SK-N-SH treated with all-trans-retinoic acid at 6 μM for 48 hours (cell line): ENCODE data around the gene SFXN2.

ENCODE experiments used
- ARNTL ChIP-seq: fragments of 450-650 bp; formaldehyde crosslinking; IDR thresholded peaks from 2 replicates; pipeline ENCODE4 v1.5.0; 2020; ENCODE audit warnings: low read depth, mild to moderate bottlenecking, moderate library complexity, borderline replicate concordance
- BACH2 ChIP-seq: fragments of 250-450 bp; sonication (Bioruptor Pico); IDR thresholded peaks from 2 replicates; pipeline ENCODE4 v1.9.0; 2021; ENCODE audit warnings: mild to moderate bottlenecking, borderline replicate concordance
- CREB5 ChIP-seq: fragments of 250-450 bp; sonication (Bioruptor Pico); IDR thresholded peaks from 2 replicates; pipeline ENCODE4 v1.5.1; 2020; ENCODE audit warnings: low read depth, mild to moderate bottlenecking, moderate library complexity
- ESRRG ChIP-seq: fragments of 250-450 bp; sonication (Bioruptor Pico); IDR thresholded peaks from 2 replicates; pipeline ENCODE4 v1.6.1; 2021; ENCODE audit warnings: mild to moderate bottlenecking
- GLIS3 ChIP-seq: fragments of 250-450 bp; sonication (Bioruptor Pico); IDR thresholded peaks from 2 replicates; pipeline ENCODE4 v1.5.0; 2020; ENCODE audit warnings: mild to moderate bottlenecking, moderate library complexity
- OSR1 ChIP-seq: fragments of 250-450 bp; sonication (Bioruptor Pico); IDR thresholded peaks from 2 replicates; pipeline ENCODE4 v1.8.0; 2022; ENCODE audit warnings: moderate library complexity, mild to moderate bottlenecking, inconsistent platforms
- PPARA ChIP-seq: fragments of 250-450 bp; sonication (Bioruptor Pico); IDR thresholded peaks from 2 replicates; pipeline ENCODE4 v1.5.0; 2020; ENCODE audit warnings: mild to moderate bottlenecking, borderline replicate concordance
- RARB ChIP-seq: fragments of 250-450 bp; sonication (Bioruptor Pico); IDR thresholded peaks from 2 replicates; pipeline ENCODE4 v1.8.0; 2021; ENCODE audit warnings: mild to moderate bottlenecking, moderate library complexity
- TCF4 ChIP-seq: fragments of 250-450 bp; sonication (Bioruptor Pico); IDR thresholded peaks from 2 replicates; pipeline ENCODE4 v1.8.0; 2021; ENCODE audit warnings: mild to moderate bottlenecking, moderate library complexity, borderline replicate concordance
- TOX ChIP-seq: fragments of 250-450 bp; sonication (Bioruptor Pico); IDR thresholded peaks from 2 replicates; pipeline ENCODE4 v1.8.0; 2021; ENCODE audit warnings: mild to moderate bottlenecking, moderate library complexity, borderline replicate concordance
- ZFP3 ChIP-seq: fragments of 250-450 bp; sonication (Bioruptor Pico); IDR thresholded peaks from 2 replicates; pipeline ENCODE4 v1.5.0; 2020; ENCODE audit warnings: mild to moderate bottlenecking, moderate library complexity
- ZFP30 ChIP-seq: fragments of 450-650 bp; formaldehyde crosslinking; IDR thresholded peaks from 2 replicates; pipeline ENCODE4 v1.5.0; 2022; ENCODE audit warnings: mild to moderate bottlenecking, moderate library complexity

GRCh38 chr10:102675666-102676533 is 38.5 kb upstream of the SFXN2 start:
- TF ChIP-seq ZFP3 (no peak), OSR1 (CRISPR knock-in tag) (no peak), GLIS3 (CRISPR knock-in tag) (no peak), CREB5 (CRISPR knock-in tag) (no peak), ESRRG (CRISPR knock-in tag) (no peak), RARB (CRISPR knock-in tag) (no peak), ARNTL (no peak), PPARA (no peak), TOX (no peak), TCF4 (CRISPR knock-in tag) (no peak), BACH2 (CRISPR knock-in tag) (no peak), ZFP30 (CRISPR knock-in tag) (no peak)
